GM12874 (cell line): Measurements from ENCODE around the gene COL20A1.

Experiments used
- TF ChIP-seq, protein P1 (sequence below): IDR thresholded peaks from 2 replicates; pipeline ENCODE4 v1.5.1; 2011; ENCODE audit warnings: low read depth, mild to moderate bottlenecking, control low read depth, low read length, moderate library complexity; ENCODE audit not compliant: insufficient read depth

Gene COL20A1

DNA sequence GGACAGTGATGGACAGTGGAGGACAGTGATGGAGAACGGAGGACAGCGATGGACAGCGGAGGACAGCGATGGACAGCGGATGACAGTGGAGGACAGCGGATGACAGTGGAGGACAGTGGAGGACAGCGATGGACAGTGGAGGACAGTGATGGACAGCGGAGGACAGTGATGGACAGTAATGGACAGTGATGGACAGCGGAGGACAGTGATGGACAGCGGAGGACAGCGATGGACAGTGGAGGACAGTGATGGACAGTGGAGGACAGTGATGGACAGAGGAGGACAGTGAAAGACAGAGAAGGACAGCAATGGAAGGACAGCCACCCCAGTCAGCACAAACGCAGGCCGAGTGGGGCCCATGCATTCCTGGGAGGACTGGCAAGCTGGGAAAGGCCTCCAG, 35.4 kb upstream of the COL20A1 start:
- TF ChIP-seq, protein P1, sequence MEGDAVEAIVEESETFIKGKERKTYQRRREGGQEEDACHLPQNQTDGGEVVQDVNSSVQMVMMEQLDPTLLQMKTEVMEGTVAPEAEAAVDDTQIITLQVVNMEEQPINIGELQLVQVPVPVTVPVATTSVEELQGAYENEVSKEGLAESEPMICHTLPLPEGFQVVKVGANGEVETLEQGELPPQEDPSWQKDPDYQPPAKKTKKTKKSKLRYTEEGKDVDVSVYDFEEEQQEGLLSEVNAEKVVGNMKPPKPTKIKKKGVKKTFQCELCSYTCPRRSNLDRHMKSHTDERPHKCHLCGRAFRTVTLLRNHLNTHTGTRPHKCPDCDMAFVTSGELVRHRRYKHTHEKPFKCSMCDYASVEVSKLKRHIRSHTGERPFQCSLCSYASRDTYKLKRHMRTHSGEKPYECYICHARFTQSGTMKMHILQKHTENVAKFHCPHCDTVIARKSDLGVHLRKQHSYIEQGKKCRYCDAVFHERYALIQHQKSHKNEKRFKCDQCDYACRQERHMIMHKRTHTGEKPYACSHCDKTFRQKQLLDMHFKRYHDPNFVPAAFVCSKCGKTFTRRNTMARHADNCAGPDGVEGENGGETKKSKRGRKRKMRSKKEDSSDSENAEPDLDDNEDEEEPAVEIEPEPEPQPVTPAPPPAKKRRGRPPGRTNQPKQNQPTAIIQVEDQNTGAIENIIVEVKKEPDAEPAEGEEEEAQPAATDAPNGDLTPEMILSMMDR, result no peak

DNA sequence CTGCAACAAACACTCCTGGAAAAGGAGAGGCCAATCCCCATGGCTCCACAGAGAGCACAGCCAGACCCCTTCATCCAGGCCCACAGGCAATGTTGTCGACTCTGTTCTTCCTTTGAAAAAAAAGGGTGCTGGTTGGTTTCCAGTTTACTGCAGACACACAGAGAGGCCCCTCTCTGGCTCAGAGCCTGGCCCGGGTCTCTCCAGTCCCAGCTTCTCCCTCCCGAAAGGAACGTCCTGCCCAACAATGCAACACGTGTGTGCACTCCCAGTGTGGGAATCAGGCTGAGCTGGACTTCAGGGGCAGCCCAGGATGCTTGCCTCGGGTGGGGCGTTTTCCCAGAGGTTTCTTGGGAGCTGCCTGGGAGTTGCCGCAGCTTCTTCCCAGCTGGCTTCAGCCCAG, 34.2 kb upstream of the COL20A1 start:
- TF ChIP-seq, protein P1, result no peak

DNA sequence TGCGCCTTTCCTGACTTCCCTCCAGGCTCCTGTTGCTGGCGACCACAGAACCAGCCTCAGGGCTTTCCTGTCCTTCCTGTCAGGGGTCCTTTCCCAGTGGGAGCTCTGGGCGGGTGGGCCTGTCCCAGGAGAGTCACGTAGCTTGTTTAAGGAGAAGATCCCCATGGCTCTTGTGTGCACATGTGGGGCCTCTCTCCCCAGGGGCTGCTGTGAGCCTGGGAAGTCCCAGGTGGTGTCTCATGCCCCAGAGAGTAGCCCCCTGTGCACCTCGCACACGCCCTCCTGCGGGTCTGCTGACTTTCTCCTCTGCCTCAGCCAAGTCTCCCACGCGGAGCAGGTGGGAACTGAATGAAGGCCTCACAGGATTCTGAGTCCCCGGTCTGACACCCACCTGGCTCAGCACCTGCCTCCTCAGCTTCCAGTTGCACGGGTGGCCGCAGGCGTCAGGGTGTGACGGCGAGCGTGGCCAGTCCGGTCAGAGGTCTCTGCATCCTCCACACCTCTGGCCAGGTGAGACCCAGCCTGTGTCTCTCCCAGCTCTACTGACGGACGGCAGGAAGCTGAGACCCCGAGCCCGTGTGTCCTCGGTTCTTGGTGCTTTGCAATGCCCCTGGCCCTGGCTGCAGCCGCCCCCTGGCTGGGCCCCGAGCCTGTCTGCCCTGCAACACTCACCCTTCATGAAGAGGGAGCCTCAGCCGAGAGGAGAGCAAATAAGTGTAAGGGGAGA, 33.1 kb upstream of the COL20A1 start:
- TF ChIP-seq, protein P1, result no peak

DNA sequence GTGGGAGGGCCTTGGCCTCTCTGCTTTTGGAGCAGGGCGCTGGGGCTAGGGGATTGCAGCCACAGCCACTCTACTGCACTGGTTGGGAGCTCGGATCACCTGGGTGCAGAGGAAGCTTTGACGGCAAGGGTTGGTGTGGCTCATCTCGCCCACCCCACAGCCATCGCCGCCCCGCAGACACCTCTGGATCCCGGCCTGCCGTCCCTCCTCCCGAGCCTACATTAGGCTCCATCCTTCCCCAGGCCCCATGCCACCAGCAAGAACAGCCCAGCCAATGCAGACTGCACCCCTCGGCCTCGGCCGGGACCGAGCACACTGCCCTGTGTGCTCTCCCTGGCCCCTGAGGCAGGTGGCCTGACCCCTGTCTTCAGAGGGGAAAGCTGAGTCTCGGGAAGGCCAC, 32.5 kb upstream of the COL20A1 start:
- TF ChIP-seq, protein P1, result no peak

DNA sequence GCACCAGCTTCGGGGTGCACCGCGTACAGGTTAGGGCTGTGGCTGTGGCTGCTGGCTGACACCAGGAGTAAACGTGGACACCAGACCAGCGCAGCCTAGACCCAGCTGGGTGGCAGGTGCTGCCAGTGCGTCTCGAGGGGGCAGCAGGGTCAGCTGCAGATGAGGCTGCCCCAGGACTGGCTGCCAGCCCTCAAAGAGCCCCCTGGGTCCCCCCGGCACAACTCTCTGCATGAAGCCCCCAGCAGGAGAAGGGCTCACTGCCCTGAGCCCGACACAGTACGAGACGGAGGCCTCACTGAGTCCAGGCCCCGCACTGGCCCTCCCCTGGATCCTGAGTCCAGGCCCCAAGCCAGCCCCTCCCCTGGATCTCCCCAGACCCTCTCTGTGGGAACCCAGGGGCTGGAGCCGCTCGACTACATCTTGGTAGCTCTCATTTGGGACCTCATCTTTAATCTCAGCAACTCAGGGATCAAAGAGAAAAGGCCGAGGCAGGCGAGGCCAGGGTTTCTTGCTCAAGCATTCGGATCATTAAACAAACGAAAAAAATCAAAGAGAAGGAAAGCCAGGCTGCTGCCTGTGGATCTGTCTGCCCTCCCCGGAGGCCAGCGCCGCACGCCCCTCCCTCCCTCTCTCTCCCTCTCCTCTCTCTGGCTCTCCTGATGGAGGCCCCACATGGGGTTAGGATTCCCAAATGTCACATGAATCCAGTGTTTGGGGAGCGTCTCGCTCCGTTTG, 31.8 kb upstream of the COL20A1 start:
- TF ChIP-seq, protein P1, result no peak

DNA sequence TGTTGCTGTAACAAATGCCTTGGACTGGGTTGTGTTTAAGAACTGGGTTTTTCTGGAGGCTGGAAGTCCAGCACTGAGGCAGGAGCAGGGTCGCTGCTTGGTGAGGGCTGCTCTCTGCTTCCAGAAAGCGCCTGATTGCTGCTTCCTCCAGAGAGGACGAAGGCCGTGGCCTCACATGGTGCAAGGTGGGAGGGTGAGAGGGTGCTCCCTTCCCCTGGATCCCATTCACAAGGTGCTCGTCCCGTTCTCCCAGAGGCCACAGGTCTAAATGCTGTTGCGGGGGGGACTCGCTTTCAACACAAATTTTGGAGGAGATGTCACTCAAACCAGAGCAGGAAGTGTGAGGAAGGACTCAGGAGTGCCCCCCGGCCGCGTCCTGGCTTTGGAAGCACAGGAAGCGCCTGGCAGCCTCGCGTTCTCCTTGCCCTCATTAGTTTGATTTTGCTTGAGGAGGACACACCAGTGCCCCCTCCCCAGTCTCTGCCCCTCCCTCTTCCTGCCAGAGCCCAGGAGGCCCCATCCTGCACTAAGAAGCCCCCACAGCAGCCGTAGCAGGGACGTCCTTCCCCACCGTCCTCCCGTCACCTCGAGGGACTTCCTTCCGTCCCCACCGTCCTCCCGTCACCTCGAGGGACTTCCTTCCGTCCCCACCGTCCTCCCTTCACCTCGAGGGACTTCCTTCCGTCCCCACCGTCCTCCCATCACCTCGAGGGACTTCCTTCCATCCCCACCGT, 31.0 kb upstream of the COL20A1 start:
- TF ChIP-seq, protein P1, result no peak

DNA sequence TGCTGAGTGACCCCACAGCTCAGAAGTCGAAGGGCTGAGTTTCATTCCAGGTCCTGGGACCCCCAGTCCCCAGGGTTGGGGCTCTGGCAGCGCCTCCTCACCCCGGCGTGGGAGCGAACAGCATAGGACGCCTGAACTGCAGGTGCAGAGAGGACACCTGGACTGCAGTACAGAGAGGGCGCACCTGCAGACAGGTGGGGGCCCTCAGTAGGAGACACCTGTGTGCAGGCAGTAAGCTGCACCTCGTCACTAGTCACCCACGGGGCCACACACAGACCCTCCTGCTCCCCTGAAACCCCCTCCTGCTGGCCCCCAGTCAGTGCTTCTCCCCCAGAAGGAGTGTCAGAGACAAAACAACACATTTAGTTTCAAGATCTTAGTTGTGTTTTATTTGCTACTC, 30.1 kb upstream of the COL20A1 start:
- TF ChIP-seq, protein P1, result no peak
